ENCODE results near the gene TMTC4.

DNA sequence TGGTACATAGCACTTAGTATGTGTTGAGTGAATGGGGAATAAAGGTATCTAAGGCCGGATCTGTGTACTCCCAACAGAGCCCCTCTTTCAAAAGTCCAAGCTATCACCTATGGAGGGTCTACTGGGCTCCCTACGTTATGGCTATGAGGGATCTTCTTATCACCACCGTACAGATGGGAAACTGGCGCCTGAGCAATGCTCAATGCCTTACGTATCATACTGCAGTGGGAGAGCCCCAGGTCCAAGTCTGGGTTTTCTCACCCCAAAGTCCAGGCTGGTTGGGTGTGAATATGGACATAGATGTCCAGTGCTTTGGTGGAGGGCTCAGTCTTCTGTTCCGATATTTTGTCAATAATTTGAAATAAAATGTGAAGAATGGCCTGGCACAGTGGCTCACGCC, 72.9 kb downstream of the TMTC4 start:
- TF ChIP-seq, protein P1, sequence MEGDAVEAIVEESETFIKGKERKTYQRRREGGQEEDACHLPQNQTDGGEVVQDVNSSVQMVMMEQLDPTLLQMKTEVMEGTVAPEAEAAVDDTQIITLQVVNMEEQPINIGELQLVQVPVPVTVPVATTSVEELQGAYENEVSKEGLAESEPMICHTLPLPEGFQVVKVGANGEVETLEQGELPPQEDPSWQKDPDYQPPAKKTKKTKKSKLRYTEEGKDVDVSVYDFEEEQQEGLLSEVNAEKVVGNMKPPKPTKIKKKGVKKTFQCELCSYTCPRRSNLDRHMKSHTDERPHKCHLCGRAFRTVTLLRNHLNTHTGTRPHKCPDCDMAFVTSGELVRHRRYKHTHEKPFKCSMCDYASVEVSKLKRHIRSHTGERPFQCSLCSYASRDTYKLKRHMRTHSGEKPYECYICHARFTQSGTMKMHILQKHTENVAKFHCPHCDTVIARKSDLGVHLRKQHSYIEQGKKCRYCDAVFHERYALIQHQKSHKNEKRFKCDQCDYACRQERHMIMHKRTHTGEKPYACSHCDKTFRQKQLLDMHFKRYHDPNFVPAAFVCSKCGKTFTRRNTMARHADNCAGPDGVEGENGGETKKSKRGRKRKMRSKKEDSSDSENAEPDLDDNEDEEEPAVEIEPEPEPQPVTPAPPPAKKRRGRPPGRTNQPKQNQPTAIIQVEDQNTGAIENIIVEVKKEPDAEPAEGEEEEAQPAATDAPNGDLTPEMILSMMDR (IDR thresholded peaks at IDR 0.05; ENCODE audit: insufficient read depth, low read length, poor library complexity, severe bottlenecking) = no peak
- no peak for TF ChIP-seq EZH2phosphoT487 (conservative IDR thresholded peaks at IDR 0.05; ENCODE audit: low read length)

Data from SU-DHL-6 (cell line).